GM21717 (cell line): ENCODE measurements around the gene DOCK1.

Experiments
- ATAC-seq: cut with Tn5 transposase; IDR thresholded peaks from one replicate; pipeline ENCODE4 v1.9.1; 2021; ENCODE audit warnings: mild to moderate bottlenecking, moderate library complexity; ENCODE audit not compliant: unreplicated experiment

Gene DOCK1

DNA sequence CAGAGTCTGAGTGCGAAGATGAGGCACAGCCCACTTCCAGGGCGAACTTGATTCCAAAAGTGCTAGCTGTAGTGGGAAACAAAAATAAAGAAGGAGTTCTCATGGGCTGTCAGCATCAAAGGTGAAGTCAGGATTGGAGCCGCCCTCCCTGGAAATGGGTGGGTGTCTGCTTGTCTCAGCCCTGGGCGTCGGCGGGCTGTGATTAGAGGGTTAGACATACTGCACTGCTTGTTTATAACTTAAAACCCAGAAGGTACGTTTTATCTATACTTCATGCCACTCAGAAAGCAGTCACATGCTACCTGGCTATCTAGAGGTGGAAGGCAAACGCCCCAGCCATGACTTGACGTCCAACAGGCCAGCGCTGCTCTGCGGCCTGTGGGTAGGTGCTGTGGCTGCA is 535.1 kb downstream of the DOCK1 start:
- ATAC-seq: no peak

DNA sequence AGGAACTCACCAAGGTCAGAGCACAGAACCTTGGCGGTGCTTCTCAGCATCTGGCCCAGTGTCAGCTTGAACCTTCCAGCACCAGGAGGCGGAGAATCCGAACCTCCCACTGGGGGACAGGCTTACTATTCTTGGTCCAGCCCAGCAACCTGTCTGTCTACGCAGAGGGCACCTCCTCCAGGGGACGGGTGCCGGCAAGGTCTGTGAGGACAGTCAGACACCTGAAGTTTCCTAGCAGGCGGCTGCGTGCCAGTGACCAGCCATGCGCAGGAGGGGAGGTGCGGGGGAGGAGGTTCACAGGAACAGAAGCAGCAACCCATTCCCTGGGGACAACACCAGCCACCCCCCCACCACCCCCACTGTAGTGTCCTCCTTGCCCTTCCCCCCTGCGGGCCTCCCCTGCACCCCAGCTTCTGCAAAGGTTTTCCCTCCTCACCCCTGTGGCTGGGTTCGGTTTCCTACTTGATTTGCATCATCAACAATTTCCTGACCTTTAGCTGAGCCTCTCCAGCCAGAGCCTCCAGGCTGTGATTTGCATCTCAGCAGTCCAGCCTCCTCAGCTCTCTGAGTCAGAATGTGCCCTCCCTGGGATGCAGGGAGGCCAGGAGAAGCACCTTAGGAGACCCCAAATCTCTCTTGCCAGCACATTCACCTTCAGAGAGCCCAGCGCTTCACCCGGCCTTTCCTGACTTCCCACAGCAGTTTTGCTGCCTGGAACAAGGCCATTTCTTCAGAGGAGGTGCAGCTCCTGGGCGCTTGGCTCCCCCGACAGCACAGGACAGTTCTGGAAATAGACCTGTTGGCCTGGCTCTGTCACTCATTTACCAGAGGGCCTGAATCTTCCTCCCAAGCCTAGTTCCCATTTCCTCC is 536.4 kb downstream of the DOCK1 start:
- ATAC-seq: no peak

DNA sequence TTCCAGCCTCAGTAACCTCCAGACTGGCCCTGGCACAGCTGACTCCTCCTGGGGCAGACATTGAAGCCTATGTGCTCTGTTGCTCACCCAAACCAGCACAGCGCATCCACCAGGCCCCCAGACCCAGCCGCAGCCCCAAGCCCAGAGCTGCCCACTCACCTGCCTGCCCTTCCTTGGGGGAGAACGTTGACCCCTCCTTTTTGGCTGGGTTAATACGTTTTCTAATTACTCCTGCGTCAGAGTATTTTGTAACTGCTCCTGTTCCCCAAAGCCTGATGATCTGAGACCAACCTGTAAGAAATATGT is 536.9 kb downstream of the DOCK1 start:
- no peak for ATAC-seq

DNA sequence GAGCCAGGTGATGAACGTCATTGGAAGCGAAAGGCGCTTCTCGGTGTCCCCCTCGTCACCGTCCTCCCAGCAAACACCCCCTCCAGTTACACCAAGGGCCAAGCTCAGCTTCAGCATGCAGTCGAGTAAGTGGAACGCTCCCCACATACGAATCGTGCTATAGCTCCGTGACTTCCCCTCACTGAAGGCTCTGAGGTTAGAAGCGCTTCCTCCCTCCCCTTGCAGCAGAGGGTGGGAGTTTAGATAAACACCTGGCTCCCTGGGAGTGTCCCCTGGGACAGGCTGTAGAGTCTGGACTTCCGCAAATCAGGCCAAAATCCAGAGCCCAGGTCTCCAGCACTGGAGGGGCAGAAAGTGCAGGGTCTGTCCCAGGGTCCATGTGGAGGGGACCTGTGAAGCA is 538.9 kb downstream of the DOCK1 start:
- no peak for ATAC-seq

DNA sequence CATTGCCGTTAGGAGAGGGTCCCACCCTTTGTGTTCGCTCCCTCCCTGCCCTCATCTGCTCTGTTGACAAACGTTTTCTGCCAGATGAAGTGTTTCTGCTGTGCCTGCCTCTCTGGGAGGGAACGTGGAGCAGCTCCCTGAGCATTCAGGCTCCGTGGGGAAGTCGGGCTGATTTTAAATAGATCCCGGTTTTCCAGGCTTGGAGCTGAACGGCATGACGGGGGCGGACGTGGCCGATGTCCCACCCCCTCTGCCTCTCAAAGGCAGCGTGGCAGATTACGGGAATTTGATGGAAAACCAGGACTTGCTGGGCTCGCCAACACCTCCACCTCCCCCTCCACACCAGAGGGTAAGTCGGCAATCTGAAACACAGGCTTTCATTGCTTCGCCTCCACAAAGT is 542.0 kb downstream of the DOCK1 start:
- no peak for ATAC-seq

DNA sequence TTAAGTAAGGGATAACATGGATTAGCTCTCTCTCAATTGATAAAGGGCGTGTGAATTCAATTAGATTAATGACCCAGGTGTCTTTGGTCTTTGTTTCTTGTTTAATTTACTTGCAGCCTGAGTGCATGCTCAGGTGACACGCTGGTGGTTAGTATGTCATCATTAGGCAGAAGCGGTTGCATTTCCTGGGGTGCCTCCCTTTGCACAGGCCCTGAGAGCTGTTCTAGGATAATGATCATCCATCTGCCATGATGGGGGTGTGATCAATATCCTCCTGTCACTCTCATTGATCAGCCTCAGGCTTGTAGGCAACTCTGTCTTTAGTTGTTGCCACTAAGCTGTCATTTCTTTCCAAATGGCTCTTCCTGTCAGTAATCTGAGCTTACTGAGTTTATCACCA is 544.3 kb downstream of the DOCK1 start:
- ATAC-seq: no peak

DNA sequence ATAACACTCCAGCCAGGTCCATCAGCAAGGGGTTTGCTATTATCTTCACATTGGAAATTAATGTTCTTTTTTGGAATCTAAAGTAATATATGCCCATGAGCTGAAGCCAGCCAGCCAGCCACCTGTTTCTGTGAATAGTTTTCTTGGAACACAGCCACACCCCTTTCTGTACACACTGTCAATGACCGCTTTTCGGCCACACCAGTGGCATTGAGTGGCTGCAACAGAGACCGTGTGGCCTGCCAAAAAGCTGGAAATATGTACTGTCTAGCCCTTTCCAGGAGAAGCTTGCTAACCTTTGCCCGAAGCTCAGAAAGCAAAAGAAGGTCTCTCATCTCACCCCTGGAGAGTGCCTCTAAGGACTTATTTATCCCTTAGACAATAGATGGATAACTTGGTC is 545.4 kb downstream of the DOCK1 start:
- no peak for ATAC-seq

DNA sequence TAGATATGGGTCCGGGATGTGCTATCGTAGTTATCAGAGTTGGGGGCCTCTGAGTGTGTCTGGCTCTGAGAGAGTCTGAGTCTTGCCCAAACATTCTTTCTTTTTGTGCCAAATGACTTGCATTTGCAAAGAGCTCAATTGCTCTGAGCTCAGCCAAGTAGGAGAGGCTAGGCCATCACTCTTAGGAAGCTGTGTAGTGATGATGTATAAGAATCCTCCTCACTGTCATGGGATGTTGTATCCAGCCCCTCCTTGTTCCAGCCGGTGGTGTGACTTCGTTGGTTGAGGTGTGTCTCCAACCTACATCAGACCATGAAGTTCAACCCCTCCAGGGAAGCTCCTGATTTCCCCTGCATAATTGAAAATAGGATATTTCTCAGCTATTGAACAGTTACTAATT is 546.4 kb downstream of the DOCK1 start:
- ATAC-seq: no peak

DNA sequence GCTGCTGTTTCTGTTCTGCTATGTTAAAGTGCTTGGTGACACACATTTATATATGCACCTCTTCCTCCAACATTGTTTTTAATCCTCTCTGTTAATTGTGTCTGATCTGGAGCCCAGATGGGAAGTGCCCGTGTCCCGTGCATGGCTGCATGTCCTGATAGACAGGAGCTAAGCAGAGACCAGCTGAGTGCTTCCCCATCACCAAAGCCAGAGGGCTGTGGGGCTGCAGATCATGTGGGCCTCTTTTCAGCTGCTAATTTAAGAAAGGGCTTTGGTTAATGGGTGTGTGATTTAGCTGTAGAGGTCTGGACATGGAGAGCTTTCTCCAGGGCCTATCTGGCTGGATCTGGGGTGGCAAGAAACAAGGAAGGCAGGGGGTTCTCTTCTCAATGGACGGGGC is 547.3 kb downstream of the DOCK1 start:
- no peak for ATAC-seq

DNA sequence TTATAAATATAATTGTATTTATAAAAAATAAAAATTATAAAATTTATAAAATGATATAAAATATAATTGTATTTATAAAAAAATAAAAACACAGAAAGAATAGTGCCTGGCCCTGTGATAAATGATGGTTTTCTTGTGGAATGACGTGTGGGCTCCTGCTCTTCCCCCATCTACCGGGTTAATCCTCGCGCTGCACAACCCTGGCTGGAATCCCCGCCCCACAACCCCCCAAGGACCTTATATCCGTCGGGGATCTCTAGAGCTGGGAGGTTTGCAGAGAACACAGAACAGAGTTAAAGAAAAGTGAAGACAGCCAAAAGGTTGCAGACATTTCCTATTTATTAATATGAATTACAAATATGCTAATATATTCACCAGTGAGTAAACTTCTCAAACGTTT is 548.5 kb downstream of the DOCK1 start:
- no peak for ATAC-seq

DNA sequence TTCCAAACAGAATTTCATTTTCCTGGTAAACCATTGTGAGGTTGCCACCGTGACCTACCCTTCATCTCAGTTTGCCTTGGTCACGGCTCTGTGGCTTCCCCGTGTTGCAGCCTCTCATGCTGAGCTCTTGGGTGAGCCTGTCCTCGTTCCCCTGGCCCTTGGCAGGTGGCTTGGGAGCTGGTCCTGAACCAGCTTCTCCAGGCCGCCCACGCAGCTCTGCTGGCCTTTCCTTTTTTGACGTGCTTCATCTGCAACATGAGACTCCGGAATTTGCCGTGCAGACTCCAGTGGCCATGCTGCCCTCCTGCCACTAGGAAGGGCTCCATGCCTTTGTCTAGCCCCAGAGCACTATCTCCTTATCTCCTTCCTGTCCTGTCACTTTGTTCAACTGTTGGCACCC is 550.9 kb downstream of the DOCK1 start:
- no peak for ATAC-seq

DNA sequence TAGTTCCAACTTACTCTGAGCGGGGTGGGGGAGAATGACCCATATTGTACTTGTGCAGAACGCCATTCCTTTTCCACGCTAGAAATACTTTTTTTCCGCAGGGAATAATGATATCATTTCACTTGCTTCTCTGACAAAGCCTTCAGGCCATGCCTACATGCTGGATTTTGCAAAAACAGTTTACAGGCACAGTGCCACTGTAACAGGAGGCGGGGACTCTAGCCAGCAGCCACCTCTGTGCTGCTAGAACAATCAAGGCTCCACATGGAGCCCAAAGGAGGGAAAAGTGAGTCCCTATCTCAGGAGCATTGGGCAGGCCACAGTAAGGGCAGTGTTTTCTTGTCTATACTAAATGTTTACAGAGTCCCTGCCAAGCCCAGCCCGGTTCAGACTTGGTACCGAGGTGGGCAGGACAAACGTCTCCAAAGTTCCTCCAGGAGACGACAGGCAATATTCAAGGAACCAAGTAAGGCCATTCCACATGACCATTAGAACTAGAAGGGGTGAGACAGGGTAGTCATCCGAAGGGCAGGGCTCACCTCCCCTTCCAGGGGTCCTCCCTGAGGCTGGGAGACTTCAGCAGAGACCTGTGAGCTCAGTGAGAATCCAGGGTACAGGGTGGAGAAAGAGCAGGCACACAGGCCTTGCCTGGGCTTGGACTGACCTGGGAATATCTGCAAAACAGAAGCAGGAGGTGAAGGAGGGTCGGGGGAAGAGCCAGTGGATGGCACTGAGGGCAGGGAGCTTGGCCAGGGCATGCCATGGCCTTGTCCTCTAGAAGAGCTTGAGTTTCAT is 553.0 kb downstream of the DOCK1 start:
- ATAC-seq: no peak

DNA sequence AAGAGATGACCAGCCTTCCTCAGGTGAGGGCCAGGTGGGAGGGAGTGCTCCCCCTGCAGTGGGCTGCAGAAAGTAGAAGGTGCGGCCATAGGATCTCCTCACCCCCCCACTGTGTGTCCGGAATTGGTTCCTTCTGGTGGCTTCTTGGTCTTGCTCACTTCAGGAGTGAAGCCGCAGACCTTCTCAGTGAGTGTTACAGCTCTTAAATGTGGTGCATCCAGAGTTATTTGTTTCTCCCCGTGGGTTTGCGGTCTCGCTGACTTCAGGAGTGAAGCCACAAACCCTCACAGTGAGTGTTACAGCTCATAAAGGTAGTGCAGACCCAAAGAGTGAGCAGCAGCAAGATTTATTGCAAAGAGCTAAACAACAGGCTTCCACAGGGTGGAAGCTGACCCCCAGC is 553.6 kb downstream of the DOCK1 start:
- ATAC-seq: no peak

DNA sequence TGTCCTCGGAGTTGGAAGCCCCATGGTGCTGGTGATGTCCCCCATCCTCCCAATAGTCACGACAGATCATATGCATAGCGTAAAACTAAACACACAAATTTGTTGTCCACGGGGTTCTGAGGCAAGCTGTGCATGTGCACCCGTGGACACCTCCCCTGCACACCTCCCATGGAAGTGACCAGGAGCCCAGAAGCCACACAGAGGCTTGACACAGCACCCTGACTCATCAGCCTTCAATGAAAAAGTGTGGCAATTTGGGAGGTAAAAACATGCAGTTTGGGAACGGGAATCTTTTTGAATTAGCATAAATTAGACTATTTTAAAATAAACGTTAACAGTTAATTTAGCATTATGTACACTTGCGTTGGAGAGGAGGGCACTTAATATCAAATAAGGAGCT is 554.7 kb downstream of the DOCK1 start:
- no peak for ATAC-seq

DNA sequence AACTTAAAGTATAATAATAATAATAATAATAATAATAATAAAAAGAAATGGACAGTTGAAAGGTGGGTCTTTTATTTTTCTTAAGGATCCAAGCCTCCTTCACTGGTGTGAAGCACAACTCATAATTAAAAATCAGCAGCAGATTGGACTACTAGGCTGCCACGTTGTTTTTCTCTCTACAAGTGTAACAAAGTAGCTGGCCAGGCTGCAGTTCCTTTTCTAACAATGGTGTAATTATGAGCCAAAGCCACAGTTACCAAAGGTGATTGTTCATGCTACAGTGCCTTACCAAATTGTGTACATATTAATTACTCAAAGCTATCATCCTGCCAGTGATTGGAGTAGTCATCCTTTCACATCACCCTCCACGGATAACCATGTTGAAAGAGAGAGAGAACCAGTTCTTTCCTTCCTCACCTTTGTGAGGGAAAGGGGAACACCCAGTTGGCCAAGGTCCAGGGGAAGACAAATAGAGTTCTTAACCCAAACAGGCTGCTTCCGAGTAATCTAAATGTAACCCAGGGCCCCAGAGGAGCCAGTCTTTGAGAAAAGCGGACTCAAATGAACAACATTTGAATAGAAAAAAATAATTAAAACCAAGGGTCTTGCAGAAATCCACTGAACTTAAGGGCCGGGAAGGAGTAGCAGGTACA is 557.5 kb downstream of the DOCK1 start:
- ATAC-seq: no peak

DNA sequence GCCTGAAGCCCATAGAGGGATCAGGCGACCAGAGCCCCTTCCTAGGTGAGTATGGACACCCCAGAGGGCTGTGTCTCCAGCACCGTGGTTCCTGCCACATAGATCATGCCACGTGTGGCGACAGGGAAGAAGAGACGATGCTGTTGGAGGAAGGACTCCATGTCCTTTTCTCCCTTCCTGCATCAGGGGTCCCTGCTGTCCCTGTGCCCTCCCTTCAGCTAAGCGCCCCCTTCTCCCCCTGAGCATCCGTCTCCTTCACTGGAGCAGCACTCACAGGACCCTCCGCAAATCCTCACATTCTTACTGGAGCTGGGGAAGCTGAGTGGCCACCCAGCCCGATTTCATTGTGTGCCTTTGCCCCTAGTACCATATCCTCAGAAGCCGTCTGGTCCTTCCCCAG is 558.3 kb downstream of the DOCK1 start:
- ATAC-seq: no peak

DNA sequence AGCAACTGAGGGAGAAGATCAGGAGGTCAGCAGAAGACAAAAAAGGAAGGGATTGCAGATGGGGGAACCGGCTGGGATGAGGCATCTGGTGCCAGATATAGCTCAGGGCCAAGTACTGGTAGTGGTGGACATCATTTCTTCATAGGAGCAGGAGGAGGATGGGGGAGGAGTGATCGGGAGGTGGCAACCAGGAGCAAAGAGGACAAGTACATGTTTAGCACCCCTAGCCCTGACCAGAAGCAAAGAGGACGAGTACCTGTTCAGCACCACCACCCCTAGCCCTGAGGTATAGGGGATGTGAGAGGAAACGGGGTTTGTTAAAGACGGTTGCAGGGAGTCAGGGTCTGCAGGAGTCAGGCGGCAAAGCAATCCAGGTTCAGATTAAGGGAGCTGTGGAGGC is 559.3 kb downstream of the DOCK1 start:
- ATAC-seq: no peak

DNA sequence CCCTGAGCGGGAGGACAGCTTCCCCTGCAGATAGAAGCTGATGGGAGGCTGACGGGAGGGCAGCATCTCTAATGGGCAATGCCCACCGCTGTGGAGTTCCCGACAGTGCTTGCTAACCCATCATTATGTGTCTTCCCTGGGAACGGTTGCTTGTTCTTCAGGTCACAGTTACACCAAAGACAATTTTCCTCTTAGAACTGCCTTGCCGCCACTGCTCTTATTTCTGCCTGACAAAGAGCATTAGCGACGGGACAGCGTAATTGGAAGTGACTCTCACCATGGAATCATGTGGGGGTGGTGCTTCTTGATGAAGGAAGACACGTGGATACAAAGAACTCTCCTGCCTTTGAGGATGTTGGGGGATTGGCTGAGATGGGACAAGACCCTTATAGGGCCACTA is 562.6 kb downstream of the DOCK1 start:
- no peak for ATAC-seq

DNA sequence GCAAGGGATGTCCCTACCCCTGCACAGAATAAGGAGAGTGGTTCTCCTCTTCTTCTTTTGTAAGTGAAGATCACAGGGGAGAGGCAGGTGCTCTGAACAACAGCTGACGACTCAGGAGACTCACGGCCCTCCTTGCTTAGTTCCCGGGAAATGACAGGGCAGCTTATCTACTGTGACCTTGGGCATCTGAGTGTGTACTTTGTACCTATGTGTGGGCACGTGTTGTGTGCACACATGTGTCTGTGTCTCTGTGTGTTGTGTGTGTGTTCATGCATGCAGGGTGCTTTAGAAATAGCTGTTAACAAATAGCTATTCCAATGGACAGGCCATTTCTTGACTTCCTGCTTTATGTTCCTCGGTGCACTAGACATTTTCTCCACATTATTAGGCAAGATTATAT is 563.4 kb downstream of the DOCK1 start:
- ATAC-seq: no peak

DNA sequence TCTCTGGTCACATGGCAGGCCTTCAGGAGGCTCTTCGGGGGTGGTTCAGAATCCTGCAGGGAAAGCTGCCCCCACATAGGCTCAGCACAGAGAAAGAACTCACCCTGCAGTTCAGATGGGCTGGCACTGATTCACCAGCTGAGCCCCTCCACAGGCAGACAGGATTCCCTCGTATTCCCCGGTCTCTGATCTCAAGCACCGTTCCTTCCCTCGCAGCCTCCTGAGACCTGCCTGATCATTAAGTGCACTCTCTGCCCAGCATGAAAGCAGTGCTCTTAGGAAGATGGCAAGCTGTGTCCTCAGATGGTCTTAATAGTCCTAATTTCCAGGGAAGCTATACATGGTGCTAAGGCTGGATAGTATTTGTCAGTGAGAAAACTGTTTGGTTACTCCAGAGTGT is 565.7 kb downstream of the DOCK1 start:
- no peak for ATAC-seq

DNA sequence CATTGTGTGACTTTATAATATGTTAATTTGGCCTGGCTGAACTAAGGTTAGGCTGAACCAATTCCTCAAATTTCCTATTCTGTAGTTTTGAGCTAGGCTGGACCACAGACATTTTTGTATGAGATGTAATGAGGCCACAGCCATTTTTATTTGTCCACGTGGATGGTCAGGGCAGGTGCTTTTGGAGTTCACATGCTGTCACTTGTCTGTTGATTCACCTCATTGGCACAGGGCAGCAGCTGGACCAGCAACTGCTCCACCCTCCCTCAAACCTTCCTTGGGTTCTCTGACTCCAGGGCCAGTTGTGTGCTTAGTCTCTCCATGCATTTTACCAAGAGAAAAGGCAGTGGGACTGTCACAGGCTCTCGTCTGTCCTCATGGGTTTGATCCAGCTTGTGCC is 567.7 kb downstream of the DOCK1 start:
- no peak for ATAC-seq

DNA sequence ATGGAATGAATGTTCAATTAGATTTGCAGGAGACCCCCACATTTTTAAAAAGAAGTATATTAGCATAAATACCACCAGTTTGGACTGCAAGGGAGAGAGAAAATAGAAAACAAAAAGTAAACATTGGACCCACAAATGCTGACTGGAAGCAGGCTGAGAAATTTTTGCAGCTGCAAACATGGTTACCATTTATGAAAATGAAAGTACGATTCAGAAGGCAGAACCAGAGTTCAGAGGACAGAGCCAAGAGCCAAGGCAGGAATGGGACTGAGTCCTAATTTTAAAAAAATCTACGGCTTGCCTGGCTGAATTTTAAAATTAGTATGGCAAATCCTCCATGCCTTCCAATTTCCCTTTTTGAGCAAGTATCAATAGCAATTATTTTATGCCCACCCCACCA is 569.3 kb downstream of the DOCK1 start:
- ATAC-seq: no peak
